Right ventricle myocardium inferior (tissue), 1 donor: ENCODE measurements around the gene OR4A16. TPM values are rescaled to one million over a fixed set of nuclear protein-coding genes. Genes with fewer than 3 reads are reported as not detected.

Experiments used
- ATAC-seq: fragments of 200-7000 bp; cut with Tn5 transposase; one replicate; pipeline ENCODE4 v1.9.1; 2020; ENCODE audit warnings: mild to moderate bottlenecking, moderate library complexity
- DNase-seq: peaks from one replicate; pipeline ENCODE4 v3.0.0; 2021; ENCODE audit errors: missing footprints
- intact Hi-C: fragments of 100-400 bp; cut with DNase I; formaldehyde crosslinking; loops from one replicate; pipeline ENCODE4 v1.11.0; 2022
- long read RNA-seq: library from polyadenylated mRNA; unstranded; transcript quantifications from one replicate; pipeline ENCODE4 v2.0.0, GENCODE V29; 2021
- total RNA-seq: library from RNA; stranded (reverse); fragmentation: NEBNext Ultra II Directional; extraction: Animal tissue kit (Norgen Biotek cat#: 25700); gene quantifications from one replicate; pipeline ENCODE4 v1.2.1, GENCODE V29; 2021
- donor health status: DM: no; HTN: yes; CAD: no; lungs with severe emphysema.

The OR4A16 gene
- not detected for total RNA-seq
- long read RNA-seq = 0 reads

- intact Hi-C loops = no loop called here
- no peak for DNase-seq
- no peak for ATAC-seq
Measured at GRCh38 chr11:55342901-55343300, at the start of gene OR4A16. OR4A16 (plus strand) TSS chr11:55343201; CDS start chr11:55343201, 0 bp downstream.

GRCh38 chr11:55324500-55324899, 18.5 kb upstream of the OR4A16 start:
- intact Hi-C loops = no loop called here

GRCh38 chr11:55345306-55345705, 2.3 kb downstream of the OR4A16 start:
- DNase-seq = no peak
- ATAC-seq = no peak
- intact Hi-C loops = no loop called here

More at GRCh38 chr11:55324500-55324899, 18.5 kb upstream of the OR4A16 start:
- ATAC-seq (no peak), DNase-seq (no peak)

GRCh38 chr11:55349032-55349431, 6.0 kb downstream of the OR4A16 start:
- ATAC-seq = no peak
- intact Hi-C loops = no loop called here
- no peak for DNase-seq

GRCh38 chr11:55357560-55358184, 14.7 kb downstream of the OR4A16 start:
- intact Hi-C loops = no loop called here
- no peak for DNase-seq
- no peak for ATAC-seq

GRCh38 chr11:55367674-55368073, 24.7 kb downstream of the OR4A16 start, which contains the start of gene OR4A15:
OR4A15 (plus strand) TSS chr11:55367974; CDS start chr11:55367974, 0 bp downstream.
- DNase-seq (no peak), ATAC-seq (no peak)
- intact Hi-C loops = no loop called here

Other genes starting within 250 kb of the OR4A16 start
- not detected for gene TRIM48, start 81.0 kb upstream of the OR4A16 start, total RNA-seq
- gene OR4A15, start 24.8 kb downstream of the OR4A16 start, total RNA-seq = not detected
- gene OR4C15, start 211.3 kb downstream of the OR4A16 start, total RNA-seq = not detected
- not detected for gene OR4C16, start 228.9 kb downstream of the OR4A16 start, total RNA-seq